H9 (cell line): ENCODE measurements around the gene DDX6. TPM values are rescaled to one million over a fixed set of nuclear protein-coding genes. Genes with fewer than 3 reads are reported as not detected.
A peak's percentile ranks its signal among the peaks of the same experiment; 100 is the strongest.
"Not testable (repeated sequence)": the region's sequence is repeated elsewhere in the genome, so short reads cannot be mapped to it uniquely, and the experiment has no call there.

ENCODE experiments used
- DNase-seq: peaks from one replicate; pipeline ENCODE4 v3.0.0-alpha.2; 2017
- H2AFZ ChIP-seq: one replicate; pipeline ENCODE4 v1.6.1; 2013; ENCODE audit warnings: mild to moderate bottlenecking, low read length, control low read depth, moderate library complexity
- H2AK5ac ChIP-seq: 2 replicates; pipeline ENCODE4 v1.6.1; 2013; ENCODE audit warnings: low read length, control low read depth, mixed read lengths; ENCODE audit not compliant: insufficient read length
- H2BK120ac ChIP-seq: one replicate; pipeline ENCODE4 v1.6.1; 2013; ENCODE audit warnings: low read depth, mild to moderate bottlenecking, low read length, control low read depth, inconsistent platforms; ENCODE audit not compliant: poor library complexity, severe bottlenecking
- H2BK12ac ChIP-seq: 2 replicates; pipeline ENCODE4 v1.6.1; 2013; ENCODE audit warnings: low read length, control low read depth, mixed read lengths, low read depth; ENCODE audit not compliant: insufficient read length
- H2BK15ac ChIP-seq: 2 replicates; pipeline ENCODE4 v1.6.1; 2013; ENCODE audit warnings: low read depth, low read length, control low read depth
- H2BK20ac ChIP-seq: one replicate; pipeline ENCODE4 v1.6.1; 2013; ENCODE audit warnings: low read depth, mild to moderate bottlenecking, low read length, control low read depth, inconsistent platforms; ENCODE audit not compliant: poor library complexity, severe bottlenecking
- H2BK5ac ChIP-seq: 2 replicates; pipeline ENCODE4 v1.6.1; 2013; ENCODE audit warnings: low read length, control low read depth, mixed read lengths; ENCODE audit not compliant: insufficient read length
- H3K14ac ChIP-seq: 2 replicates; pipeline ENCODE4 v1.6.1; 2013; ENCODE audit warnings: low read length, control low read depth; ENCODE audit not compliant: insufficient read depth
- H3K18ac ChIP-seq: 2 replicates; pipeline ENCODE4 v1.6.1; 2013; ENCODE audit warnings: low read depth, mild to moderate bottlenecking, mixed read lengths, low read length, control low read depth; ENCODE audit not compliant: insufficient read length
- H3K23ac ChIP-seq: 2 replicates; pipeline ENCODE4 v1.6.1; 2013; ENCODE audit warnings: low read length, control low read depth, mixed read lengths, low read depth; ENCODE audit not compliant: insufficient read length
- H3K23me2 ChIP-seq: 2 replicates; pipeline ENCODE4 v1.6.1; 2013; ENCODE audit warnings: low read depth, mild to moderate bottlenecking, mixed read lengths, low read length, control low read depth; ENCODE audit not compliant: insufficient read length, poor library complexity, severe bottlenecking
- H3K27ac ChIP-seq: 2 replicates; pipeline ENCODE4 v1.5.1; 2013; ENCODE audit warnings: low read length, control low read depth, mixed read lengths, low read depth; ENCODE audit not compliant: insufficient read length
- H3K27me3 ChIP-seq: 2 replicates; pipeline ENCODE4 v1.6.1; 2013; ENCODE audit warnings: low read length, control low read depth, inconsistent platforms; ENCODE audit not compliant: insufficient read depth
- H3K4ac ChIP-seq: 2 replicates; pipeline ENCODE4 v1.6.1; 2013; ENCODE audit warnings: low read depth, mild to moderate bottlenecking, control low read depth, inconsistent platforms, low read length, moderate library complexity
- H3K4me1 ChIP-seq: 2 replicates; pipeline ENCODE4 v1.6.1; 2013; ENCODE audit warnings: low read length, control low read depth, inconsistent platforms; ENCODE audit not compliant: insufficient read depth
- H3K4me2 ChIP-seq: 2 replicates; pipeline ENCODE4 v1.6.1; 2013; ENCODE audit warnings: low read length, control low read depth, mixed read lengths; ENCODE audit not compliant: insufficient read length, insufficient read depth
- H3K56ac ChIP-seq: 2 replicates; pipeline ENCODE4 v1.6.1; 2013; ENCODE audit warnings: low read depth, mild to moderate bottlenecking, mixed read lengths, low read length, control low read depth; ENCODE audit not compliant: insufficient read length
- H3K79me1 ChIP-seq: 2 replicates; pipeline ENCODE4 v1.6.1; 2013; ENCODE audit warnings: low read depth, mild to moderate bottlenecking, moderate library complexity, low read length, control low read depth, inconsistent platforms; ENCODE audit not compliant: insufficient read depth, poor library complexity, severe bottlenecking
- H3K79me2 ChIP-seq: 2 replicates; pipeline ENCODE4 v1.6.1; 2013; ENCODE audit warnings: low read length, control low read depth, inconsistent platforms; ENCODE audit not compliant: insufficient read depth
- H3K9ac ChIP-seq: 2 replicates; pipeline ENCODE4 v1.6.1; 2013; ENCODE audit warnings: low read length, control low read depth, mixed read lengths; ENCODE audit not compliant: insufficient read length; ENCODE audit errors: extremely low read depth
- H3K9me3 ChIP-seq: one replicate; pipeline ENCODE4 v1.6.1; 2013; ENCODE audit warnings: low read depth, low read length, inconsistent platforms; ENCODE audit not compliant: control insufficient read depth
- H3T11ph ChIP-seq: one replicate; pipeline ENCODE4 v1.6.1; 2013; ENCODE audit warnings: mild to moderate bottlenecking, low read length, control low read depth, inconsistent platforms
- H4K20me1 ChIP-seq: one replicate; pipeline ENCODE4 v1.6.1; 2013; ENCODE audit not compliant: control insufficient read depth, insufficient read length, insufficient read depth
- H4K5ac ChIP-seq: 2 replicates; pipeline ENCODE4 v1.6.1; 2013; ENCODE audit warnings: low read depth, mild to moderate bottlenecking, mixed read lengths, low read length, control low read depth; ENCODE audit not compliant: insufficient read length
- H4K8ac ChIP-seq: replicated peaks from 2 replicates; pipeline ENCODE4 v1.6.1; 2013; ENCODE audit warnings: low read length, control low read depth, mixed read lengths, low read depth; ENCODE audit not compliant: insufficient read length
- H4K91ac ChIP-seq: 2 replicates; pipeline ENCODE4 v1.6.1; 2013; ENCODE audit warnings: low read depth, mild to moderate bottlenecking, moderate library complexity, mixed read lengths, low read length, control low read depth; ENCODE audit not compliant: insufficient read length
- H3K27ac Mint-ChIP-seq, 3 experiments: 2 replicates in 2 of 3; 3 replicates in 1 of 3; pipeline ENCODE4 v1.8.0; 2020 to 2021; ENCODE audit warnings: mixed read lengths in 3 of 3, mild to moderate bottlenecking in 1 of 3, moderate library complexity in 1 of 3
- H3K27me3 Mint-ChIP-seq: 2 replicates; pipeline ENCODE4 v1.8.0; 2021; ENCODE audit warnings: low read depth, mild to moderate bottlenecking, moderate library complexity, mixed read lengths
- H3K36me3 Mint-ChIP-seq, 3 experiments: 2 replicates in 2 of 3; 3 replicates in 1 of 3; pipeline ENCODE4 v1.8.0; 2020 to 2021; ENCODE audit warnings: low read depth in 3 of 3, mixed read lengths in 3 of 3; ENCODE audit not compliant: insufficient read depth in 1 of 3
- H3K4me1 Mint-ChIP-seq, 2 experiments: 2 replicates each; pipeline ENCODE4 v1.8.0; 2020; ENCODE audit warnings: mixed read lengths in 2 of 2
- H3K4me3 Mint-ChIP-seq, 2 experiments: 2 replicates in 1 of 2; 3 replicates in 1 of 2; pipeline ENCODE4 v1.8.0; 2020 to 2021; ENCODE audit warnings: mild to moderate bottlenecking in 2 of 2, mixed read lengths in 2 of 2, moderate library complexity in 1 of 2
- H3K9me3 Mint-ChIP-seq, 2 experiments: 2 replicates in 1 of 2; 3 replicates in 1 of 2; pipeline ENCODE4 v1.8.0; 2020; ENCODE audit warnings: mild to moderate bottlenecking in 2 of 2, mixed read lengths in 2 of 2, moderate library complexity in 1 of 2
- CTCF ChIP-seq: fragments of 200-600 bp; sonication (generic); conservative IDR thresholded peaks from 3 replicates; pipeline ENCODE4 v1.8.0; 2021; ENCODE audit warnings: antibody characterized with exemption, mild to moderate bottlenecking
- WGBS: extraction: QIAGEN DNeasy Blood & Tissue Kit; methylation state at CpG from one replicate; pipeline ENCODE4 v1.1.7; 2013; ENCODE audit warnings: missing lambda C conversion rate, low lambda C conversion rate, mixed read lengths; ENCODE audit not compliant: insufficient read length; ENCODE audit errors: extremely low coverage; 5-methylcytosine and 5-hydroxymethylcytosine counted together
- total RNA-seq: library from RNA; stranded (reverse); gene quantifications from 2 replicates; pipeline ENCODE4 v1.2.1, GENCODE V29; 2021

DDX6 gene
- total RNA-seq, 1 experiment from 2014 or later = 221 TPM

- TF ChIP-seq CTCF = peak; percentile 33; the same call in 2 of the 3 replicates
- no CpG with 5 or more reads among the region's 6 CpGs for WGBS
These were observed 25.8 kb downstream of the DDX6 start for GRCh38 chr11:118765095-118765691.

More at GRCh38 chr11:118765095-118765691, 25.8 kb downstream of the DDX6 start:
- not testable (repeated sequence) for H3K18ac ChIP-seq, H3K79me2 ChIP-seq, H3K9me3 ChIP-seq, H2BK5ac ChIP-seq, H3K14ac ChIP-seq, H3K4me1 ChIP-seq, H3K23ac ChIP-seq, H2AFZ ChIP-seq, H4K20me1 ChIP-seq, H3K56ac ChIP-seq, H3K27ac ChIP-seq, H2BK120ac ChIP-seq, H3K79me1 ChIP-seq, H2AK5ac ChIP-seq, DNase-seq, H3K4ac ChIP-seq, H2BK12ac ChIP-seq, H3K4me2 ChIP-seq, H3K9me3 Mint-ChIP-seq, H4K5ac ChIP-seq, H2BK20ac ChIP-seq, H4K8ac ChIP-seq, H2BK15ac ChIP-seq, H3K27me3 Mint-ChIP-seq, H3K23me2 ChIP-seq, H3K4me3 Mint-ChIP-seq, H3K27me3 ChIP-seq, H3K9ac ChIP-seq, H3K4me1 Mint-ChIP-seq, H3T11ph ChIP-seq, H4K91ac ChIP-seq
- H3K36me3 Mint-ChIP-seq = peaks cover 31 to 90% (median 81%) of the 10 kb centered on the region in 3 experiments
- 0 out of 7 replicates have a peak overlapping the region, but pooled peaks of 1 of the 3 experiments have one; percentile 29 for H3K27ac Mint-ChIP-seq
